GM12878 (cell line): Measurements from ENCODE around the gene NUDT17. TPM values are rescaled to one million over a fixed set of nuclear protein-coding genes. Genes with fewer than 3 reads are reported as not detected.

ENCODE experiments used
- CHD1 ChIP-seq: IDR thresholded peaks from 2 replicates; pipeline ENCODE4 v1.6.1; 2012; ENCODE audit warnings: low read depth, low read length, improper control_type of control experiment
- HDGF ChIP-seq: fragments of 450-650 bp; IDR thresholded peaks from 2 replicates; pipeline ENCODE4 v1.6.1; 2016; ENCODE audit warnings: antibody characterized with exemption
- JUND ChIP-seq: IDR thresholded peaks from 2 replicates; pipeline ENCODE4 v1.6.1; 2012; ENCODE audit warnings: low read depth, mild to moderate bottlenecking, low read length, improper control_type of control experiment, moderate library complexity
- KDM1A ChIP-seq: fragments of 200-600 bp; sonication (generic); IDR thresholded peaks from 2 replicates; pipeline ENCODE4 v1.6.1; 2016; ENCODE audit warnings: borderline replicate concordance
- POLR2A ChIP-seq: IDR thresholded peaks from 2 replicates; pipeline ENCODE4 v1.6.1; 2011; ENCODE audit warnings: low read depth, mild to moderate bottlenecking, low read length
- RELA ChIP-seq: fragments of 450-650 bp; IDR thresholded peaks from 2 replicates; pipeline ENCODE4 v1.8.0; 2014; ENCODE audit warnings: borderline replicate concordance; ENCODE audit not compliant: partially characterized antibody
- RUNX3 ChIP-seq: IDR thresholded peaks from 2 replicates; pipeline ENCODE4 v1.6.1; 2012; ENCODE audit warnings: low read length, inconsistent platforms
- SIX5 ChIP-seq: IDR thresholded peaks from 2 replicates; pipeline ENCODE4 v1.6.1; 2011; ENCODE audit warnings: mild to moderate bottlenecking, low read depth, low read length, moderate library complexity; ENCODE audit not compliant: severe bottlenecking
- SMAD5 ChIP-seq: IDR thresholded peaks from 2 replicates; pipeline ENCODE4 v1.6.1; 2016; ENCODE audit warnings: antibody characterized with exemption, low read depth
- SREBF1 ChIP-seq: IDR thresholded peaks from 2 replicates; pipeline ENCODE4 v1.6.1; 2012; ENCODE audit warnings: mild to moderate bottlenecking, low read length
- TAF1 ChIP-seq: IDR thresholded peaks from 2 replicates; pipeline ENCODE4 v1.6.1; 2011; ENCODE audit warnings: mild to moderate bottlenecking, low read depth, low read length, borderline replicate concordance
- ZNF207 ChIP-seq: fragments of 450-650 bp; IDR thresholded peaks from 2 replicates; pipeline ENCODE4 v1.6.1; 2014; ENCODE audit warnings: antibody characterized with exemption, mild to moderate bottlenecking, borderline replicate concordance
- ZNF217 ChIP-seq: fragments of 450-650 bp; IDR thresholded peaks from 2 replicates; pipeline ENCODE4 v1.6.1; 2017; ENCODE audit warnings: antibody characterized with exemption, mild to moderate bottlenecking
- ZNF384 ChIP-seq: IDR thresholded peaks from 2 replicates; pipeline ENCODE4 v1.6.1; 2012; ENCODE audit warnings: low read depth, mild to moderate bottlenecking, low read length, improper control_type of control experiment, borderline replicate concordance
- polyA plus RNA-seq, 11 experiments: library from polyadenylated mRNA; depleted of rRNA in 4 of 11; unstranded in 6 of 11; stranded (reverse) in 5 of 11; fragments of >200 nt; fragmentation: Nextera tagmentation in 4 of 11; fragmentation: Illumina TruSeq in 1 of 11; extraction: Ambion mirVana in 4 of 11; extraction: Trizol in 1 of 11; gene quantifications; 1 replicate in 1 of 11; 2 replicates in 10 of 11; pipeline versions ENCODE4 v1.2.1 to v1.2.3, GENCODE V29; 2011 to 2016; ENCODE audit warnings: inconsistent platforms in 2 of 11, missing spikeins in 2 of 11, low read depth in 1 of 11
- total RNA-seq, 4 experiments: library from RNA; depleted of rRNA in 3 of 4; stranded (reverse); fragments of >200 nt in 3 of 4; fragmentation: Illumina TruSeq in 1 of 4; extraction: Trizol in 1 of 4; gene quantifications; 2 replicates each; pipeline versions ENCODE4 v1.2.1 to v1.2.3, GENCODE V29; 2013 to 2021
- TF ChIP-seq, protein P1 (sequence below): fragments of 450-650 bp; IDR thresholded peaks from 2 replicates; pipeline ENCODE4 v1.6.1; 2016; ENCODE audit warnings: mild to moderate bottlenecking, moderate library complexity, borderline replicate concordance
- TF ChIP-seq, protein P2 (sequence below): IDR thresholded peaks from 2 replicates; pipeline ENCODE4 v1.6.1; 2012; ENCODE audit warnings: improper control_type of control experiment, low read depth, low read length; ENCODE audit not compliant: insufficient replicate concordance
- TF ChIP-seq, protein P3 (sequence below): fragments of 450-650 bp; IDR thresholded peaks from 2 replicates; pipeline ENCODE4 v1.6.1; 2014; ENCODE audit warnings: mild to moderate bottlenecking
- TF ChIP-seq, protein P4 (sequence below): fragments of 450-650 bp; IDR thresholded peaks from 2 replicates; pipeline ENCODE4 v1.6.1; 2017; ENCODE audit warnings: low read depth, mild to moderate bottlenecking, moderate library complexity

NUDT17 gene
- total and polyA plus RNA-seq, 10 of the 15 experiments (the other 5 are each of a cell fraction or from before 2014, with no cell fraction given), result 1.2 to 4.7 (median 4.0) TPM

DNA sequence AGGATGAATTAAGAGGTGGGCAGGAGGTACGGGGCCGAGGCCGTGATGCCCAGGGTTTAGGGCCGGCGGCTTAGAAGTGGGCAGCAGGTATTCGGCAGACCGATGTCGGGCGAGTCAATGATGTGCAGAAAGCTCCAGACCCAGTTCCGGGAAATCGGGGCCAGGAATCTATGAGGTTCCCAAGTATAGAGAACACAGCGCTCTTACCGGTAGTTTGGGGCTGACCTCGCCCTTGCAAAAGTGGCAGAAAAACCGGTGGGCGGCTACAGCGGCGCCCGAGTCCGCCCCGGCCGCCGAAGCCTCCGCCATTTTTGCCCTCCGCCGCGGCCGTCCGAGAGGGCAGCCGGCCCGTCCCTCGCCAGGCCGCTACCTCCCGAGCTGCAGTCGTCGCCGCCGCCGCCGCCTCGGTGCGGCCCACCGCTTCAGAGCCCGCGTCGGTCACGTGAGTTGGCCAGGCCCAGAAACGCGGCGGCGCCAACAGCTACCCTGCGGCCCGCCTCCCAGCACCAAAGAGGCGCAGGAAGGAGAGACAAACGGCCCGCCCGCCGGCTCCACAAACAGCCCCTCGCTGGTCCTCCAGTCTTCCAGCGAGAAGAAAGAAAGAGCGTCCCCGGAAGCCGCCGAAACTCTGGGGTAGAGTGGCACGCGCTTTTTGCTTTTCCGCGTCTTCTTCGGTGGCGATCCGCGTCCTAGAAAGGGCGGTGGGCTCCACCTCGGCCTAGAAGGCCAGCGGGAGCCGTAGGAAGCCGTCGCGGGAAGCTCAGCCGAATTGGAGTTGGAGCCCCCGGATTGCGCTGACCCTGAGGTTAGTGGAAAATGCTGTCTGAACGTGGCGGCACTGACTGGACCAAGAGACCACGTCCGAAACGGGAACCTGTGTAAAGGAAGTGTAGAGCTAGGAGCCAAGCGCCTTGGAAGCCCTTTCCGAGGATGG lies 21.6 kb upstream of the NUDT17 start, which contains the start of the genes POLR3C and RNF115 (continued):
- TF ChIP-seq, protein P1, sequence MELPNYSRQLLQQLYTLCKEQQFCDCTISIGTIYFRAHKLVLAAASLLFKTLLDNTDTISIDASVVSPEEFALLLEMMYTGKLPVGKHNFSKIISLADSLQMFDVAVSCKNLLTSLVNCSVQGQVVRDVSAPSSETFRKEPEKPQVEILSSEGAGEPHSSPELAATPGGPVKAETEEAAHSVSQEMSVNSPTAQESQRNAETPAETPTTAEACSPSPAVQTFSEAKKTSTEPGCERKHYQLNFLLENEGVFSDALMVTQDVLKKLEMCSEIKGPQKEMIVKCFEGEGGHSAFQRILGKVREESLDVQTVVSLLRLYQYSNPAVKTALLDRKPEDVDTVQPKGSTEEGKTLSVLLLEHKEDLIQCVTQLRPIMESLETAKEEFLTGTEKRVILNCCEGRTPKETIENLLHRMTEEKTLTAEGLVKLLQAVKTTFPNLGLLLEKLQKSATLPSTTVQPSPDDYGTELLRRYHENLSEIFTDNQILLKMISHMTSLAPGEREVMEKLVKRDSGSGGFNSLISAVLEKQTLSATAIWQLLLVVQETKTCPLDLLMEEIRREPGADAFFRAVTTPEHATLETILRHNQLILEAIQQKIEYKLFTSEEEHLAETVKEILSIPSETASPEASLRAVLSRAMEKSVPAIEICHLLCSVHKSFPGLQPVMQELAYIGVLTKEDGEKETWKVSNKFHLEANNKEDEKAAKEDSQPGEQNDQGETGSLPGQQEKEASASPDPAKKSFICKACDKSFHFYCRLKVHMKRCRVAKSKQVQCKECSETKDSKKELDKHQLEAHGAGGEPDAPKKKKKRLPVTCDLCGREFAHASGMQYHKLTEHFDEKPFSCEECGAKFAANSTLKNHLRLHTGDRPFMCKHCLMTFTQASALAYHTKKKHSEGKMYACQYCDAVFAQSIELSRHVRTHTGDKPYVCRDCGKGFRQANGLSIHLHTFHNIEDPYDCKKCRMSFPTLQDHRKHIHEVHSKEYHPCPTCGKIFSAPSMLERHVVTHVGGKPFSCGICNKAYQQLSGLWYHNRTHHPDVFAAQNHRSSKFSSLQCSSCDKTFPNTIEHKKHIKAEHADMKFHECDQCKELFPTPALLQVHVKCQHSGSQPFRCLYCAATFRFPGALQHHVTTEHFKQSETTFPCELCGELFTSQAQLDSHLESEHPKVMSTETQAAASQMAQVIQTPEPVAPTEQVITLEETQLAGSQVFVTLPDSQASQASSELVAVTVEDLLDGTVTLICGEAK, result peak; percentile 82
- TF ChIP-seq RELA (peak; percentile 50), RUNX3 (peak; percentile 61), KDM1A (no peak), TAF1 (peak; percentile 94), SIX5 (peak; percentile 21), SMAD5 (peak; percentile 72; the same call in 1 of the 2 replicates), JUND (no peak), HDGF (peak; percentile 51; the same call in 1 of the 2 replicates), ZNF384 (no peak), SREBF1 (no peak), ZNF207 (no peak), POLR2A (peak; percentile 91), CHD1 (peak; percentile 68; the same call in 1 of the 2 replicates), ZNF217 (0 out of 2 replicates have a peak, but pooled peaks have one; percentile 32)
- TF ChIP-seq, protein P2, sequence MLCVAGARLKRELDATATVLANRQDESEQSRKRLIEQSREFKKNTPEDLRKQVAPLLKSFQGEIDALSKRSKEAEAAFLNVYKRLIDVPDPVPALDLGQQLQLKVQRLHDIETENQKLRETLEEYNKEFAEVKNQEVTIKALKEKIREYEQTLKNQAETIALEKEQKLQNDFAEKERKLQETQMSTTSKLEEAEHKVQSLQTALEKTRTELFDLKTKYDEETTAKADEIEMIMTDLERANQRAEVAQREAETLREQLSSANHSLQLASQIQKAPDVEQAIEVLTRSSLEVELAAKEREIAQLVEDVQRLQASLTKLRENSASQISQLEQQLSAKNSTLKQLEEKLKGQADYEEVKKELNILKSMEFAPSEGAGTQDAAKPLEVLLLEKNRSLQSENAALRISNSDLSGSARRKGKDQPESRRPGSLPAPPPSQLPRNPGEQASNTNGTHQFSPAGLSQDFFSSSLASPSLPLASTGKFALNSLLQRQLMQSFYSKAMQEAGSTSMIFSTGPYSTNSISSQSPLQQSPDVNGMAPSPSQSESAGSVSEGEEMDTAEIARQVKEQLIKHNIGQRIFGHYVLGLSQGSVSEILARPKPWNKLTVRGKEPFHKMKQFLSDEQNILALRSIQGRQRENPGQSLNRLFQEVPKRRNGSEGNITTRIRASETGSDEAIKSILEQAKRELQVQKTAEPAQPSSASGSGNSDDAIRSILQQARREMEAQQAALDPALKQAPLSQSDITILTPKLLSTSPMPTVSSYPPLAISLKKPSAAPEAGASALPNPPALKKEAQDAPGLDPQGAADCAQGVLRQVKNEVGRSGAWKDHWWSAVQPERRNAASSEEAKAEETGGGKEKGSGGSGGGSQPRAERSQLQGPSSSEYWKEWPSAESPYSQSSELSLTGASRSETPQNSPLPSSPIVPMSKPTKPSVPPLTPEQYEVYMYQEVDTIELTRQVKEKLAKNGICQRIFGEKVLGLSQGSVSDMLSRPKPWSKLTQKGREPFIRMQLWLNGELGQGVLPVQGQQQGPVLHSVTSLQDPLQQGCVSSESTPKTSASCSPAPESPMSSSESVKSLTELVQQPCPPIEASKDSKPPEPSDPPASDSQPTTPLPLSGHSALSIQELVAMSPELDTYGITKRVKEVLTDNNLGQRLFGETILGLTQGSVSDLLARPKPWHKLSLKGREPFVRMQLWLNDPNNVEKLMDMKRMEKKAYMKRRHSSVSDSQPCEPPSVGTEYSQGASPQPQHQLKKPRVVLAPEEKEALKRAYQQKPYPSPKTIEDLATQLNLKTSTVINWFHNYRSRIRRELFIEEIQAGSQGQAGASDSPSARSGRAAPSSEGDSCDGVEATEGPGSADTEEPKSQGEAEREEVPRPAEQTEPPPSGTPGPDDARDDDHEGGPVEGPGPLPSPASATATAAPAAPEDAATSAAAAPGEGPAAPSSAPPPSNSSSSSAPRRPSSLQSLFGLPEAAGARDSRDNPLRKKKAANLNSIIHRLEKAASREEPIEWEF, result no peak
- TF ChIP-seq, protein P3, sequence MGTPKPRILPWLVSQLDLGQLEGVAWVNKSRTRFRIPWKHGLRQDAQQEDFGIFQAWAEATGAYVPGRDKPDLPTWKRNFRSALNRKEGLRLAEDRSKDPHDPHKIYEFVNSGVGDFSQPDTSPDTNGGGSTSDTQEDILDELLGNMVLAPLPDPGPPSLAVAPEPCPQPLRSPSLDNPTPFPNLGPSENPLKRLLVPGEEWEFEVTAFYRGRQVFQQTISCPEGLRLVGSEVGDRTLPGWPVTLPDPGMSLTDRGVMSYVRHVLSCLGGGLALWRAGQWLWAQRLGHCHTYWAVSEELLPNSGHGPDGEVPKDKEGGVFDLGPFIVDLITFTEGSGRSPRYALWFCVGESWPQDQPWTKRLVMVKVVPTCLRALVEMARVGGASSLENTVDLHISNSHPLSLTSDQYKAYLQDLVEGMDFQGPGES, result no peak
- TF ChIP-seq, protein P4, sequence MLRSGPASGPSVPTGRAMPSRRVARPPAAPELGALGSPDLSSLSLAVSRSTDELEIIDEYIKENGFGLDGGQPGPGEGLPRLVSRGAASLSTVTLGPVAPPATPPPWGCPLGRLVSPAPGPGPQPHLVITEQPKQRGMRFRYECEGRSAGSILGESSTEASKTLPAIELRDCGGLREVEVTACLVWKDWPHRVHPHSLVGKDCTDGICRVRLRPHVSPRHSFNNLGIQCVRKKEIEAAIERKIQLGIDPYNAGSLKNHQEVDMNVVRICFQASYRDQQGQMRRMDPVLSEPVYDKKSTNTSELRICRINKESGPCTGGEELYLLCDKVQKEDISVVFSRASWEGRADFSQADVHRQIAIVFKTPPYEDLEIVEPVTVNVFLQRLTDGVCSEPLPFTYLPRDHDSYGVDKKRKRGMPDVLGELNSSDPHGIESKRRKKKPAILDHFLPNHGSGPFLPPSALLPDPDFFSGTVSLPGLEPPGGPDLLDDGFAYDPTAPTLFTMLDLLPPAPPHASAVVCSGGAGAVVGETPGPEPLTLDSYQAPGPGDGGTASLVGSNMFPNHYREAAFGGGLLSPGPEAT, result peak; percentile 71
